Liver (tissue), 9 donors: Measurements from ENCODE around the gene EIF3L. TPM values are rescaled to one million over a fixed set of nuclear protein-coding genes. Genes with fewer than 3 reads are reported as not detected.

Experiments
- DNase-seq: peaks from one replicate; pipeline ENCODE4 v3.0.0-alpha.2; 2017; ENCODE audit warnings: low spot score
- H3K27ac ChIP-seq, 2 donors: one replicate each; pipeline ENCODE4 v1.7.0; 2013; ENCODE audit warnings: inconsistent platforms in 2 of 2, low read length in 2 of 2, control low read depth in 1 of 2, low read depth in 1 of 2, mild to moderate bottlenecking in 1 of 2
- H3K27me3 ChIP-seq, 4 donors: one replicate each; pipeline versions ENCODE4 v1.6.1 to v1.7.0; 2013; ENCODE audit warnings: low read length in 3 of 4, inconsistent platforms in 1 of 4, mild to moderate bottlenecking in 1 of 4, moderate library complexity in 1 of 4; ENCODE audit not compliant: control insufficient read depth in 4 of 4, insufficient read depth in 4 of 4
- H3K36me3 ChIP-seq, 4 donors: one replicate each; pipeline versions ENCODE4 v1.6.1 to v1.7.0; 2013; ENCODE audit warnings: low read length in 3 of 4, mild to moderate bottlenecking in 3 of 4, low read depth in 1 of 4, moderate library complexity in 1 of 4; ENCODE audit not compliant: control insufficient read depth in 4 of 4, insufficient read depth in 3 of 4
- H3K4me1 ChIP-seq, 4 donors: one replicate each; pipeline versions ENCODE4 v1.6.1 to v1.7.0; 2013; ENCODE audit warnings: low read length in 3 of 4, mild to moderate bottlenecking in 3 of 4, moderate library complexity in 1 of 4; ENCODE audit not compliant: control insufficient read depth in 4 of 4, insufficient read depth in 4 of 4
- H3K4me3 ChIP-seq, 3 donors: one replicate each; pipeline versions ENCODE4 v1.6.1 to v1.7.0; 2013; ENCODE audit warnings: low read length in 3 of 3, control low read depth in 1 of 3, low read depth in 1 of 3, mild to moderate bottlenecking in 1 of 3
- H3K9ac ChIP-seq, 2 donors: one replicate each; pipeline ENCODE4 v1.7.0; 2013; ENCODE audit warnings: low read length in 2 of 2, mild to moderate bottlenecking in 2 of 2, moderate library complexity in 2 of 2, control low read depth in 1 of 2, low read depth in 1 of 2
- H3K9me3 ChIP-seq, 4 donors: one replicate each; pipeline versions ENCODE4 v1.6.1 to v1.7.0; 2013; ENCODE audit warnings: low read length in 3 of 4; ENCODE audit not compliant: control insufficient read depth in 4 of 4
- EGR1 ChIP-seq, 2 donors: IDR thresholded peaks; 2 replicates each; pipeline ENCODE4 v1.6.1; 2016 to 2018; ENCODE audit warnings: antibody characterized with exemption in 2 of 2, low read depth in 2 of 2
- FOXA1 ChIP-seq: IDR thresholded peaks from 2 replicates; pipeline ENCODE4 v1.6.1; 2016; ENCODE audit warnings: antibody characterized with exemption
- FOXA2 ChIP-seq: IDR thresholded peaks from 2 replicates; pipeline ENCODE4 v1.6.1; 2016; ENCODE audit warnings: antibody characterized with exemption
- GABPA ChIP-seq, 2 donors: IDR thresholded peaks in 1 of 2; conservative IDR thresholded peaks in 1 of 2; 2 replicates each; pipeline ENCODE4 v1.6.1; 2016; ENCODE audit warnings: antibody characterized with exemption in 2 of 2, mild to moderate bottlenecking in 1 of 2, moderate library complexity in 1 of 2
- HNF4A ChIP-seq, 2 donors: conservative IDR thresholded peaks; 2 replicates each; pipeline ENCODE4 v1.6.1; 2016; ENCODE audit warnings: antibody characterized with exemption in 2 of 2, mild to moderate bottlenecking in 2 of 2
- HNF4G ChIP-seq: IDR thresholded peaks from 2 replicates; pipeline ENCODE4 v1.6.1; 2016; ENCODE audit warnings: antibody characterized with exemption
- JUND ChIP-seq, 2 donors: IDR thresholded peaks; 2 replicates each; pipeline ENCODE4 v1.6.1; 2016; ENCODE audit warnings: antibody characterized with exemption in 2 of 2
- NR2F2 ChIP-seq: IDR thresholded peaks from 2 replicates; pipeline ENCODE4 v1.6.1; 2016; ENCODE audit warnings: antibody characterized with exemption
- RAD21 ChIP-seq, 2 donors: IDR thresholded peaks; 2 replicates each; pipeline ENCODE4 v1.6.1; 2016; ENCODE audit warnings: antibody characterized with exemption in 2 of 2, mild to moderate bottlenecking in 2 of 2
- RXRA ChIP-seq, 2 donors: IDR thresholded peaks; 2 replicates each; pipeline ENCODE4 v1.6.1; 2017 to 2018; ENCODE audit warnings: antibody characterized with exemption in 2 of 2, mild to moderate bottlenecking in 1 of 2
- SP1 ChIP-seq: IDR thresholded peaks from 2 replicates; pipeline ENCODE4 v1.6.1; 2018; ENCODE audit warnings: antibody characterized with exemption, mild to moderate bottlenecking
- TAF1 ChIP-seq: conservative IDR thresholded peaks from 2 replicates; pipeline ENCODE4 v1.6.1; 2016; ENCODE audit warnings: antibody characterized with exemption, mild to moderate bottlenecking
- YY1 ChIP-seq: IDR thresholded peaks from 2 replicates; pipeline ENCODE4 v1.6.1; 2016; ENCODE audit warnings: antibody characterized with exemption, mild to moderate bottlenecking
- WGBS: extraction: QIAGEN DNeasy Blood & Tissue Kit; methylation state at CpG from one replicate; pipeline ENCODE4 v1.1.7; 2013; 5-methylcytosine and 5-hydroxymethylcytosine counted together
- polyA plus RNA-seq, 2 donors: library from polyadenylated mRNA; stranded (reverse) in 1 of 2; unstranded in 1 of 2; fragments of 200-250 nt in 1 of 2; fragments of >200 nt in 1 of 2; fragmentation: Nextera tagmentation in 1 of 2; extraction: Ambion mirVana in 1 of 2; gene quantifications; one replicate each; pipeline versions ENCODE4 v1.2.1 to v1.2.3, GENCODE V29; 2013 to 2015
- total RNA-seq, 2 donors: library from RNA; depleted of rRNA; stranded (reverse); fragments of >200 nt; gene quantifications; one replicate each; pipeline ENCODE4 v1.2.3, GENCODE V29; 2014
- TF ChIP-seq, protein P1 (sequence below): IDR thresholded peaks from 2 replicates; pipeline ENCODE4 v1.6.1; 2016; ENCODE audit warnings: antibody characterized with exemption
- TF ChIP-seq, protein P2 (sequence below): IDR thresholded peaks from 2 replicates; pipeline ENCODE4 v1.6.1; 2016; ENCODE audit warnings: antibody characterized with exemption
- TF ChIP-seq, protein P3 (sequence below): IDR thresholded peaks from 2 replicates; pipeline ENCODE4 v1.6.1; 2016; ENCODE audit warnings: antibody characterized with exemption, mild to moderate bottlenecking
- TF ChIP-seq, protein P4 (sequence below): IDR thresholded peaks from 2 replicates; pipeline ENCODE4 v1.6.1; 2016; ENCODE audit warnings: antibody characterized with exemption
- TF ChIP-seq, protein P5 (sequence below): fragments of 150-350 bp; IDR thresholded peaks from 2 replicates; pipeline ENCODE4 v1.5.1; 2017; ENCODE audit warnings: improper control_type of control experiment, low read depth, low read length; ENCODE audit not compliant: missing input control
- donor health status: healthy.
- donor health status: healthy.
- donor health status: healthy.
- donor health status: healthy.
- donor health status: healthy.

Gene EIF3L
- total and polyA plus RNA-seq, 4 donors, result 103 to 217 (median 111) TPM

DNA sequence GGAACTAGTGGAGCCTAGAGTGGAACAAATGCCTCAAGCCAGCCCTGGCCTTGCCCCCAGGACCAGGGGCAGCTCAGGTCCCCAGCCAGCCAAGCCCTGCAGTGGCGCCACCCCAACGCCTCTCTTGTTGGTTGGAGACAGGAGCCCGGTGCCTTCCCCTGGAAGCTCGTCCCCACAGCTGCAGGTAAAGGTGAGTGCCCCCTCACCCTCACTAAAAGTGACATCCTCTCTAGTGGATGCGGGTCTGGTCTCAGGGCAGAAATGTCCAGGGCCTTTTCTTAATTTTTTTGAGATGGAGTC lies 78.4 kb downstream of the EIF3L start (continued):
- no peak for TF ChIP-seq JUND (IDR thresholded peaks at IDR 0.05)
- TF ChIP-seq, protein P1, sequence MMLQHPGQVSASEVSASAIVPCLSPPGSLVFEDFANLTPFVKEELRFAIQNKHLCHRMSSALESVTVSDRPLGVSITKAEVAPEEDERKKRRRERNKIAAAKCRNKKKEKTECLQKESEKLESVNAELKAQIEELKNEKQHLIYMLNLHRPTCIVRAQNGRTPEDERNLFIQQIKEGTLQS, result no peak
- TF ChIP-seq GABPA (IDR thresholded peaks at IDR 0.05 in 1 of 2, conservative IDR thresholded peaks at IDR 0.05 in 1 of 2), result no peak

DNA sequence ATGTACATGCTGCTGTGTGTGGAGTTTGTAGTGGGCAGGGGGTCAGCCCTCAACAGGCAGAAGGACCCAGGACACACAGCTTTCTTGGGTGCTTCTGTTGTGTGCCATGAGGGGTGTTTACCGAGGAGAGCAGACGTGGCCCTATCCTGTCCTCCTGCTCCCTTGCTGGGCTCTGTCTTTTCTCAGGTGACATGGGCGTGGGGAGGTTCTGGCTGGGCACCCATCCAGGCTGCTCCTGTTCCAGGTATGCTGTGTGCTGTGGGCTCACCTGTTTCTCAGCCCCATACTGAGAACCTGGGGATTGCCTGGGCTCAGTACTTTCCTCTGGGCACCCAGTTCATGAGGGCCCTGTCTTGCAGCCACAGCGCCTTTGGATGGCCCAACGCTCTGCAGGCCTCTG lies 80.2 kb downstream of the EIF3L start:
- Histone ChIP-seq H3K4me1 (peaks cover 6 to 17% (median 10%) of the 10 kb centered on the region in 4 donors), H3K36me3 (peaks cover 5 to 33% (median 13%) of the 10 kb centered on the region in 4 donors), H3K27me3 (no peaks in the 10 kb centered on the region), H3K4me3 (no peak overlapping the region), H3K9me3 (no peaks in the 10 kb centered on the region), H3K9ac (no peak overlapping the region), H3K27ac (no peak overlapping the region)
- TF ChIP-seq RAD21 (IDR thresholded peaks at IDR 0.05) (no peak), NR2F2 (no peak), RXRA (IDR thresholded peaks at IDR 0.05) (no peak), FOXA2 (no peak), FOXA1 (no peak), YY1 (no peak), JUND (IDR thresholded peaks at IDR 0.05) (no peak), TAF1 (no peak), GABPA (IDR thresholded peaks at IDR 0.05 in 1 of 2, conservative IDR thresholded peaks at IDR 0.05 in 1 of 2) (no peak), EGR1 (IDR thresholded peaks at IDR 0.05; ENCODE audit: low read depth in 2 of 2) (no peak), HNF4A (conservative IDR thresholded peaks at IDR 0.05) (no peak), SP1 (no peak), HNF4G (no peak)
- TF ChIP-seq, protein P2, sequence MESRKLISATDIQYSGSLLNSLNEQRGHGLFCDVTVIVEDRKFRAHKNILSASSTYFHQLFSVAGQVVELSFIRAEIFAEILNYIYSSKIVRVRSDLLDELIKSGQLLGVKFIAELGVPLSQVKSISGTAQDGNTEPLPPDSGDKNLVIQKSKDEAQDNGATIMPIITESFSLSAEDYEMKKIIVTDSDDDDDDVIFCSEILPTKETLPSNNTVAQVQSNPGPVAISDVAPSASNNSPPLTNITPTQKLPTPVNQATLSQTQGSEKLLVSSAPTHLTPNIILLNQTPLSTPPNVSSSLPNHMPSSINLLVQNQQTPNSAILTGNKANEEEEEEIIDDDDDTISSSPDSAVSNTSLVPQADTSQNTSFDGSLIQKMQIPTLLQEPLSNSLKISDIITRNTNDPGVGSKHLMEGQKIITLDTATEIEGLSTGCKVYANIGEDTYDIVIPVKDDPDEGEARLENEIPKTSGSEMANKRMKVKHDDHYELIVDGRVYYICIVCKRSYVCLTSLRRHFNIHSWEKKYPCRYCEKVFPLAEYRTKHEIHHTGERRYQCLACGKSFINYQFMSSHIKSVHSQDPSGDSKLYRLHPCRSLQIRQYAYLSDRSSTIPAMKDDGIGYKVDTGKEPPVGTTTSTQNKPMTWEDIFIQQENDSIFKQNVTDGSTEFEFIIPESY, result no peak
- TF ChIP-seq, protein P1, result no peak
- TF ChIP-seq, protein P3, sequence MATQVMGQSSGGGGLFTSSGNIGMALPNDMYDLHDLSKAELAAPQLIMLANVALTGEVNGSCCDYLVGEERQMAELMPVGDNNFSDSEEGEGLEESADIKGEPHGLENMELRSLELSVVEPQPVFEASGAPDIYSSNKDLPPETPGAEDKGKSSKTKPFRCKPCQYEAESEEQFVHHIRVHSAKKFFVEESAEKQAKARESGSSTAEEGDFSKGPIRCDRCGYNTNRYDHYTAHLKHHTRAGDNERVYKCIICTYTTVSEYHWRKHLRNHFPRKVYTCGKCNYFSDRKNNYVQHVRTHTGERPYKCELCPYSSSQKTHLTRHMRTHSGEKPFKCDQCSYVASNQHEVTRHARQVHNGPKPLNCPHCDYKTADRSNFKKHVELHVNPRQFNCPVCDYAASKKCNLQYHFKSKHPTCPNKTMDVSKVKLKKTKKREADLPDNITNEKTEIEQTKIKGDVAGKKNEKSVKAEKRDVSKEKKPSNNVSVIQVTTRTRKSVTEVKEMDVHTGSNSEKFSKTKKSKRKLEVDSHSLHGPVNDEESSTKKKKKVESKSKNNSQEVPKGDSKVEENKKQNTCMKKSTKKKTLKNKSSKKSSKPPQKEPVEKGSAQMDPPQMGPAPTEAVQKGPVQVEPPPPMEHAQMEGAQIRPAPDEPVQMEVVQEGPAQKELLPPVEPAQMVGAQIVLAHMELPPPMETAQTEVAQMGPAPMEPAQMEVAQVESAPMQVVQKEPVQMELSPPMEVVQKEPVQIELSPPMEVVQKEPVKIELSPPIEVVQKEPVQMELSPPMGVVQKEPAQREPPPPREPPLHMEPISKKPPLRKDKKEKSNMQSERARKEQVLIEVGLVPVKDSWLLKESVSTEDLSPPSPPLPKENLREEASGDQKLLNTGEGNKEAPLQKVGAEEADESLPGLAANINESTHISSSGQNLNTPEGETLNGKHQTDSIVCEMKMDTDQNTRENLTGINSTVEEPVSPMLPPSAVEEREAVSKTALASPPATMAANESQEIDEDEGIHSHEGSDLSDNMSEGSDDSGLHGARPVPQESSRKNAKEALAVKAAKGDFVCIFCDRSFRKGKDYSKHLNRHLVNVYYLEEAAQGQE, result no peak
- TF ChIP-seq, protein P4, sequence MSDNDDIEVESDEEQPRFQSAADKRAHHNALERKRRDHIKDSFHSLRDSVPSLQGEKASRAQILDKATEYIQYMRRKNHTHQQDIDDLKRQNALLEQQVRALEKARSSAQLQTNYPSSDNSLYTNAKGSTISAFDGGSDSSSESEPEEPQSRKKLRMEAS, result no peak
- TF ChIP-seq, protein P5, sequence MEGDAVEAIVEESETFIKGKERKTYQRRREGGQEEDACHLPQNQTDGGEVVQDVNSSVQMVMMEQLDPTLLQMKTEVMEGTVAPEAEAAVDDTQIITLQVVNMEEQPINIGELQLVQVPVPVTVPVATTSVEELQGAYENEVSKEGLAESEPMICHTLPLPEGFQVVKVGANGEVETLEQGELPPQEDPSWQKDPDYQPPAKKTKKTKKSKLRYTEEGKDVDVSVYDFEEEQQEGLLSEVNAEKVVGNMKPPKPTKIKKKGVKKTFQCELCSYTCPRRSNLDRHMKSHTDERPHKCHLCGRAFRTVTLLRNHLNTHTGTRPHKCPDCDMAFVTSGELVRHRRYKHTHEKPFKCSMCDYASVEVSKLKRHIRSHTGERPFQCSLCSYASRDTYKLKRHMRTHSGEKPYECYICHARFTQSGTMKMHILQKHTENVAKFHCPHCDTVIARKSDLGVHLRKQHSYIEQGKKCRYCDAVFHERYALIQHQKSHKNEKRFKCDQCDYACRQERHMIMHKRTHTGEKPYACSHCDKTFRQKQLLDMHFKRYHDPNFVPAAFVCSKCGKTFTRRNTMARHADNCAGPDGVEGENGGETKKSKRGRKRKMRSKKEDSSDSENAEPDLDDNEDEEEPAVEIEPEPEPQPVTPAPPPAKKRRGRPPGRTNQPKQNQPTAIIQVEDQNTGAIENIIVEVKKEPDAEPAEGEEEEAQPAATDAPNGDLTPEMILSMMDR, result no peak
- WGBS, result 91% methylated on average over 5 of the region's 5 CpGs
- DNase-seq, result no peak
